NCI-H524 (cell line): ENCODE data around the gene ZNF208.
"Not testable (repeated sequence)": the region's sequence is repeated elsewhere in the genome, so short reads cannot be mapped to it uniquely, and the experiment has no call there.

Source experiments
- DNase-seq, 2 experiments: peaks; one replicate each; lab custom pipeline; 2025; lab: John Stamatoyannopoulos, UW

Gene ZNF208

DNA sequence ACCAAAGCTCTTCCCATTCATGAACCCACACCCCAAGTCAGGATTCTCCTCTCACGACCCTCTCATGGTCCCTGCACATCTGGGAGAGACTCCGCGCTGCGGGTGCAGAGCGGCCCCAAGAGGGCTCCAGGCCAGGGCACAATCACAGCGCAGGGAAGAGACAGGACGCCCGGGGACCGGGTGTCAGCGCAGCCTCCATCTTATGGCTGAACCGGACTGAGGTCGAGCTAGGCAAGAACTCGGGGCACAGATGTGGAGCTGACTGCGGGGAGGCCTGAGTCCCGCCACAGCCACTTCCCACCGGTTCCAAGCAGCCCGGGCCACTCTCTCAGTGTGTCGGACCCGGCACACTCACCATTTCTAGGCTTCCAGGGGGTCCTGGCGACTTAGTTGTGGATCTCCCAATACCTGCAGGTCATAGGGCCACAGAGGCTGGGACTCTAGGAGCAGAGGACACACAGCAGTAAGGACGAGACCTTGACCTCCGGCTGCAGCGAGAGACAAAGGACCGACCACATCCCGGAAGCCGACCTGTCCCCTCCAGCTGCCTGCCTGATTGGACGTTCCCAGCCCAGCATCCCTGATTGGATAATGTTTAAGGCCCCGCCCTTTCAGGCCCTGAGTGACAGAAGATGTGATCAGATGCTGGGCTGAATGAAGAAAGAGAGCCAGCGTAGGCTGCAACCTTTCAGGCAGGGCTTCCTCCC is at the start of gene ZNF208:
ZNF208 (minus strand) TSS at position 507 of the 707 bp plus-strand sequence; CDS start at position 358, 149 bp downstream.
- DNase-seq = not testable (repeated sequence)

DNA sequence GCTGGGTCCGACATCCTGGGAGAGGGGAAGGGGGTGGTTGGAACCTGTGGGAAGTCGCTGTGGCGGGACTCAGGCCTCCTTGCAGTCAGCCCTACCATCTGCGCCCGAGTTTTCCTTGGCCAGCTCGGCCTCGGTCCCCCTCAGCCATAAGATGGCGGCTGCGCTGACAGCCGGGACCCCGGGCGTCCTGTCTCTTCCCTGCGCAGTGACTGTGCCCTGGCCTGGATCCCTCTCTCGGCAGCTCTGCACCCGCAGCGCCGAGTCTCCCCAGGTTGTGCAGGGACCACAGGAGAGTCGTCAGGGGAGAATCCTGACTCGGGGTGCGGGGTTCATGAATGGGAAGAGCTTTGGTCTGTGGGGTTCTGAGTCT is 41.9 kb upstream of the ZNF208 start:
- DNase-seq = no peak

DNA sequence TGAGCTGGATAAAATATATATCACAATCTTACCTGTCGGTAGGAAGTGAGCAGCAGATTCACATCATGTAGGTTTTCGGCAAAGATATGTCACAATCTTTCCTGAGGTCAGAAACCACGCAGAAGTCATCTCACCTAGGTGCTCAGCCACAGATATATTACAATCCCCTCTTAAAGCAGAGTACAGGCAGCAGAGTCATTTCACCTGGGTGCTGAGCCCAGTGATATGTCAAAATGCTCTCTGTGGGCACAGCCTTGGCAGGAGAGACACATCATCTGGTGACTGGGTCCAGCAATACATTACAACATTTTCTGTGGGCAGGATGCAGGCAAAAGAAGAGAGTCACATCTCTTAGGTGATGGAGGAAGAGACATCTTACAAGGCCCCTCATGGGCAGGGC is 30.4 kb upstream of the ZNF208 start:
- DNase-seq = not testable (repeated sequence)

DNA sequence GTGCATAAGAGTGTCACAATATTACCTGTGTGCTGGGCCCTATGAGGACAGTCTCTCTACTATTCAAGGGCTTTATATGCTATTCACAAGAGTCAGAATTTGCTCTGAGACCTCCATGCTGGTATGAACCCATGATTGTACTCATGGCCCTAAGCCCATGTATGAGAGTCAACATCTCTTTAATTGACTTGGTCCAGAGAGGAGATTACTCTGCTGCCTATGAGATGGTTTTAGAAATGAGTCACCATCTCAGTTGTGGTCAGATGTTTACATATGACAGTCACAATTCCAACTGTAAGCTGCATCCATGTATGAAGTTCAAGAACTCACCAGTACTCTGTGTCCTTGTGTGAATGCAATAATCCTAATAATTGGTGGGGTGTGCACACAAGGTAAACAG is 19.9 kb upstream of the ZNF208 start:
- no peak for DNase-seq

DNA sequence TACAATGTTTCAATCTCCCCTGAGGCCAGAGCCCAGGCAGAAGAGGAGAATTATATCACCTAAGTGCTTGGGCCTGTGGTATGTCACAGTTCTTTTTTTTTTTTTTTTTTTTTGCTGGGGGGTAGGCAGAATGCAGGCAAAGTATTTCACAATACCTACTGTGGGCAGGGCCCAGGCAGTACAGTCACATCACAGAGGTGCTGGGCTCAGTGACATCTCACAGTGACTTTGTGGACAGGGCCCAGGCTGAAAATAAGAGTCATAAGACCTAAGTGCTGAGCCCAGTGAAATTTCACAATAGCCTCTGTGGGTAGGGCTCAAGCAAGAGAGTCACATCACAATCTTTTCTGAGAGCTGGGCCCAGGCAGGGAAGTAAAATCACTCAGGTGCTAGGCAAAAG is 15.9 kb upstream of the ZNF208 start:
- no peak for DNase-seq

DNA sequence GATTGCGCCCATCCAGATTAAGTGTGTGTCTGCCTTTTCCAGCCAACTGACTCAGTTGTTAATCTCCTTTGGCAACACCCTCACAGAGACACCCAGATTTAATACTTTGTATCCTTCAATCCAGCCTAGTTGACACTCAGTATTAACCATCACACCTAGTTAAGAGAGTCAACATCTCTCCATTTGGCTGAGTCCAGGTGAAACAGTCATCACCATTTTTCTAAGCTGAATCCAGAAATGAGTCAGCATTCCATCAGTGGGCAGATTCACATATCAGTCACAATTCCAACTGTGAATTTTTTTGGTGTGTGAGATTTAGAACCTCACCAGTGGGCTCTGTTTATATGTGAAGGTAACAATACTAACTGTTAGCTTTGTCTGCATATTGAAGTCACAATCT is 14.8 kb upstream of the ZNF208 start:
- DNase-seq = not testable (repeated sequence)

DNA sequence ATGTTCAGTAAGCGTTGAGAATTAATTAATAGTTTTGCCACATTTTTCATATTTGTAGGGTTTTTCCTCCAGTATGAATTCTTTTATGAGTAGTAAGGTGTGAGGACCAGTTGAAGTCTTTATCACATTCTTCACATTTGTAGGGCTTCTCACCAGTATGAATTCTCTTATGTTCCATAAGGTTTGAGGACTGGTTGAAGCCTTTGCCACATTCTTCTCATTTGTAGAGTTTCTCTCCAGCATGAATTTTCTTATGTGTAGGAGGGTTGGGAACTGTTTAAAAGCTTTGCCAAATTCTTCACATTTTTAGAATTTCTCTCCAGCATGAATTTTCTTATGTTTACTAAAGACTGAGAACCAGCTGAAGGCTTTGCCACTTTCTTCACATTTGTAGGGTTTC is 40.3 kb downstream of the ZNF208 start:
- DNase-seq = no peak

DNA sequence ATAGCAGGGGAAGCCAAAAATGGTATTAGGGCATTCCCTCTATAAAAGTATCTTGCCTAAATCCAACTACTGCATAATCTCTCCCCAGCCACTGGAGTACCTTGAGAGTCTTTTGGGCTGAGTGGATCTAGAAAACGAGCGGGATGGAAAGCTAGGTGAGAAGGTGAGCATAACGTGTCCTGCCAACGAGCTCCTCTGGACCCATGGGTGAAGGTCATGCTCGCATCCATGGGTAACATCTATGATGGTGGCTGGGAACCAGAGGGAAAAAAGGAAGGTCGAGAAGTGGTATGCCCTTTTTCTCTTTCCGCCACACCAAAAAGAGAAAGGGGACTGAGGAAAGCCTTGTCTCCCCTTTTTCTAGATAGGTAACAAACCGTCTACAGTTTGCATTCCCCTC is 63.0 kb downstream of the ZNF208 start:
- no peak for DNase-seq

DNA sequence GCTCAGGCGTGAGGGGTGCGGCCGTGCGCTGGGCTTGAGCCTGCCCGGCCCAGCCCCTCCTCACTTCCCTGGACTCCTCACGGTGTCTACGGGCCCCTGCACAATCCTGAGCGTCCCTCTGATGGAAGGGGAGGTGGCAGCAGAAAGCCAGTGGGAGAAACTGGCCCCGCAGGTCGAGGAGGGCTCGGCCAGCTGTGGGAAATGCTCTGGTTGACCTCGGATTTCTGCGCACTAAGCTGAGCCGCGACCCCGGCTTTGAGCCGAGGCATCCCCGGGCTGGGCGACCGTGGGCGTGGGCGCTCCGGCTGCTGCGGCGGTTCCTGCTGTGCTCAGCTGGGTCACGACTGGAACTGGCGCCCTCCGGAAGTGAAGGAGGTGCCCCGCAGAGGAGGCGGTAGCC is 70.1 kb downstream of the ZNF208 start:
- no peak for DNase-seq

DNA sequence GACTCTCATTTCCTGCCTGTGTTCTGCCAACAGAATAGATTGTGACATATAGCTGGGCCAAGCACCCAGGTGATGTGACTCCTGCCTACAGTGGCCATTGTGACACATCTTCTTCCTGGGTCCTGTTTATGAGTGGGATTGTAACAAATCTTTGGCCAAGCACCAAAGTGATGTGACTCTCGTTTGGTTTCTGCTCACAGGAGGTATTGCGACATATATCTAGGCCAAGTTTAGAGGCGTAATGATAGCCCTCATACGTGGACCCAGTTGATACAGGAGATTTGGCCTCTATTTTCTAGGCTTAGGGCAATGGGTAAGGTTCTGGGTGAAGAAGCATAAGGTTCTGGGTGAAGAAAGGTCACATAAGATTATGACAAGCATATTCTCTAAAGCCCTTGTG is 76.2 kb downstream of the ZNF208 start:
- no peak for DNase-seq

DNA sequence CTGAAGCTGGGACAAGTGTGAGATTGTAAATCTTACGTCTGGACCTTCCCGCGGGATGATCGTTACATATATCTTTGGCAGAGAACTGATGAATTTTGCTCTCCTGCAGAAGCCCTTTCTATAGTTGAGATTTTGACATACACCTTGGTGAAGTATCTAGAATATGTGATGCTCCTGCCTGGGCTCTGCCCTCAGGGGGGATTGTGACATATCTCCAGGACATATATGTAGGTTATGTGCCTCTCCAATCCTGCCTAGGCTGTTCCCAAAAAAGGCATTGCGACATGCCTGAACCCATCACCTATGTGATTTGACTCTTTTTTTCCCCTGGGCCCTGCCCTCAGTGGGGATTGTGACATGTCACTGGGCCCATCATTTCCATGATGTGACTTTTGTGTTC is 76.6 kb downstream of the ZNF208 start:
- DNase-seq = no peak

DNA sequence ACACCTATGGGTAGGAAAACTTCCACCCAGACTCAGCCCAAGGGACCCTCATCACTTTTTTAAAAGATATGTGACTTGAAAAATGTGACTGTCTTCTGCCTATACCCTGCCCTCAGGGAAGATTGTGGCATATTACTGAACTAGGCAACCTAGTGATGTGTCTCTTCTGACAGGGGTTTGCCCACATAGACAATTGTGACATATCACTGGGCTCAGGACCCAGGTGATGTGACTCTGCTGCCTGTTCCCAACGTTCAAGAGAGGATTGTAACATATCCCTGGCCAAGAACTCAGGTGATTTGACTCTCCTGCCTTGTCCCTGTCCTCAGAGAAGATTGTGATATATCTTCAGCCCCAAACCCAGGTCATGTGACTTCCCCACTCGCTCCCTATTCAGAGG is 88.5 kb downstream of the ZNF208 start:
- DNase-seq = no peak

DNA sequence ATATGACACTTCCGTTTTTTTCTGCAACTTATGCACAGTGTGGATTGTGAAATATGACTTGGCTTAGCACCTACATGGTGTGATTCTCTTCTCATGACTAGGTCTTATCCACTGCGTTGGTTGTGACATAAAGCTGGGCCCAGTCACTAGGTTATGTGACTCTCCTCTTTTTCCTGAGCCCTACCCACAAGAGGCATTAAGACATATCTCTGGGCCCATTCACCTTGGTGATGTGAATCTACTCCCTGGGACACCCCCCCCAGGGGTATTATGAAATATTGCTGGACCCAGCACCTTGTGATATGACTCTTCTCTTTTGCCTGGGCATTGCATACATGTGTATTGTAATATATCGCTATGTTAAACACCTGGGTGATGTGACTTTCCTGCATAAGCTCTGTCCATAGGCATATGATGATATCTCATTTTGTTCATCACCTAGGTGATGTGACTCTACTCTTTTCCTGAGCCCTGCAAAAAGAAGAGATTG is 89.0 kb downstream of the ZNF208 start:
- DNase-seq = no peak

DNA sequence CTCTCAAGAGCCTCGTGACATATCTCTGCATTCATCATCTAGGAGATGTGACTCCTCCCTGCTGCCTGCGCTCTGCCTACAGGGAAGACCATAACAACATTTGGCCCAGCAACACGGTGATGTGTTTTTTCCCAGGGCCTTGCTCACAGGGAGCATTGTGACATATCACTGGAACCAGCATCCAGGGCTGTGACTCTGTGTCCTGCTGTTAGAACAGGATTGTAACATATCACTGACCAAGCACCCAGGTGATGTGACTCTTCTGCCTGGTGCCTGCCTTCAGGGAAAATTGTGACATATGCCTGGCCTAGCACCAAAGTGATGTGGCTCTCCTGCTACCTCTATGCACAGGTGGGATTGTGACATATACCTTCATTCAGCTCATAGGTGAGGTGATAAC is 95.3 kb downstream of the ZNF208 start:
- DNase-seq = no peak

DNA sequence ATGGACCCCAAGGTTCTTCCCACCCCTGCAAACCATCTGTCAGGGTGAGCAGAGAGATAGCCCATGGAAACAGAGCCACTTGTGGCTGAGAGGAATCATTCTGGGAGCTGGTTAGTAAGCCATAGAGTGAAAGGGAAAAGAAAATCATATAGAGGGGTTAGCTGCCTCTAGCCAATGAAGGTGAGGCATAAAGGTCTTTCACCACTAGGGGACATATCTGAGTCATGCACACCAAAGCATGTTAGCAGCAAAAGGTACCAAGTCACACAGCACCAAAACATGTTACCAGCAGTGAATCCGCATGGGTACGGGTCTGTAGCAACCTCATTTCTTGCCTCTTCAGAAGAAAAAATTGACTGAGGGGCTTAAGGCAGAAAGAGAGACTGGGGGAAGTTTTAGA is 98.1 kb downstream of the ZNF208 start:
- no peak for DNase-seq

DNA sequence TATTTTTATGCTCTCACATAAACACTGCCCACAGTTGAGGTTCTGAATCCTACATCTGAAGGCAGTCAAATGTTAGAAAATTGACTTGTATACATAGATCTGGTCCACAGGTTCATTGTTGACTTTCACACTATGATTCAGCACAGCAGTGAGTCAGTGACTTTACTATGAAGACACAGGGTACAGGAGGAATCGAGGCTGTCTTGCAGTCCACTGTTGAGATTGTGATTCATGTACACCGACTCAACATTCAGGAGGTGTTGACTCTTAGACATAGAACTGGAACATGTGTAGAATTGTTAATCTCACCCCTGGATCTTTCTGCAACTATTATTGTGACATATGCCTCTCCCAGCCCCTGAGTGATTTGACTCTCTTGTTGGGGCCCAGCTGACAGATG is 100.4 kb downstream of the ZNF208 start:
- no peak for DNase-seq

DNA sequence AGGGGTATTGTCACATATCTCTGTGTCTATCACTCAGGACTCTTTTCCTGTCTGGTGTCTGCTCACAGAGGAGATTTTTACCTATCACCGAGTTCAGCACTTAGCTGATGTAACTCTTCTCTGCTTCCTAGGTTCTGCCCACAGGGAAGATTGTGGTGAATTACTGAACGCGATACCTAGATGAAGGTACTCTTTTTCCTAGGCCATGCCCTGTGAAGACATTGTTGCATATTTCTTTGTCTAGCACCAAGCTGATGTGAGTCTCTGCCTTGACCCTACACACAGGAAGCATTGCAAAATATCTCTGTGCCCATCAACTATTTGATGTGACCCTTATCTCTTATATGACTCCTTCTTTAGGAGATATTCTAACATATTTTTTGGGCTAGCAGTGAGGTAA is 102.7 kb downstream of the ZNF208 start:
- no peak for DNase-seq

DNA sequence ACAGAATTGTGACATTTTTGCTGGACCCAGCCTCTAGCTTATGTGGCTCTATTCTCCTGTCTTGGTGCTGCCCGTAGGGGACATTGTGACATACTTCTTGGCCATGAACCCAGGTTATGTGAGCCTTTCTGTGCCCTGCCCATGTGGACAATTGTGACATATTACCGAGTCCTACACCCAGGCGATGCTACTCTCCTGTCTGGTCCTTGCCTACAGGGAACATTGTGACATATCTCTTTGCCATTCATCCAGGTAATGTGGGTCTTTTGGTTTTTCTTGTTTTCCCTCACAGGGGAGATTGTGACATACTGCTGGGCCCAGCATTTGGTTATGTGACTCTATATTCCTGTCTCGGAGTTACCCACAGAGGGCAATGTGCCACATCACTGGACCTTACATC is 103.2 kb downstream of the ZNF208 start:
- no peak for DNase-seq

DNA sequence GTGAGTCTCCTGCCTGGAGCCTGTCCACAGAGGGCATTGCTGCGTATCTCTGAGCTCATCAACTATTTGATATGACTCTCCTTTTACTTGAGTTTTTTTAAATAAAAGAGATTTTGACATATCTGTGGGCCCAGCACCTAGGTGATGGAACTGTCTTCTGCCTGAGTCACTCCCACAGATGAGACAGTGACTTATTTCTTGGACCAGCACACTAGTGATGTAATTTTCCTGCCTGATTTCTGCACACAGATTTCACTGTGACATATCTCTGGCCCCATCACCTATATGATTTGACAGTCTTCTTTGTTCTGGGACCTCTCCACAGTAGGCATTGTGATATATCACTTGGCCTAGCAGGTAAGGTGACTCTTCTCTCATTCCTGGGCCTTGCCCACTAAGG is 108.2 kb downstream of the ZNF208 start:
- no peak for DNase-seq

DNA sequence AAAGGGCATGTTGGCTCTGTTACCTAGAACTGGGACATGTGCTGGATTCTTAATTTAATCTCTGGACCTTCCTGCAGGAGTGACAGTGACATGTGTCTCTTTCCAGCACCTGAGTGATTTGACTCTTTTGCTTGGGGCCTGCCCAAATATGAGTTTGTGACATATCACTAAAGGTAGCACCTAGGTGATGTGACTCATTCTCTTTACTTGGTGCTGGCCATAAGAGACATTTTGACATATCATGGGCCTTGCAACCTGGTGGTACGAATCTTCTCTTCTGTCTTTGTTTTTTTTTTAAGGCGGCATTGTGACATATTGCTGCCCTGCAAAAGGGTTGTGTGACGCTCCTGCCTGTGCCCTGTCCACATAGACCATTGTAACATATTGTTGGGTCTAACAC is 108.9 kb downstream of the ZNF208 start:
- DNase-seq = no peak

DNA sequence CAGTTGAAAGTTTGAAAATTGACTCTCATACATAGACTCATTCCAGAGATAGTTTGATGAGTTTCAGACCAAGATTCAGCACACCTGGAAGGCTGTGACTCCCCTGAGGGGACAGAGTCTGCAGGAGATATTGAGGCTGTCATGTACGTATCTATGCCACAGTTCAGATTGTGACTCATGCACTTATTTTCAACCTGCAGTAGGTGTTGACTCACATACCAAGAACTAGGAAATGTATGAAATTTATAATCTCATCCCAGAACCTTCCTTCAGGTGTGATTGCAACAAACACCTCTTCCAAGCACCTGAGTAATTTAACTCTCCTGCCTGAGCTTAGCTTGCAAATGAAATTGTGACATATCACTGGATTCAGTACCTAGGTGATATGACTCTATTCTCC is 110.3 kb downstream of the ZNF208 start:
- no peak for DNase-seq

DNA sequence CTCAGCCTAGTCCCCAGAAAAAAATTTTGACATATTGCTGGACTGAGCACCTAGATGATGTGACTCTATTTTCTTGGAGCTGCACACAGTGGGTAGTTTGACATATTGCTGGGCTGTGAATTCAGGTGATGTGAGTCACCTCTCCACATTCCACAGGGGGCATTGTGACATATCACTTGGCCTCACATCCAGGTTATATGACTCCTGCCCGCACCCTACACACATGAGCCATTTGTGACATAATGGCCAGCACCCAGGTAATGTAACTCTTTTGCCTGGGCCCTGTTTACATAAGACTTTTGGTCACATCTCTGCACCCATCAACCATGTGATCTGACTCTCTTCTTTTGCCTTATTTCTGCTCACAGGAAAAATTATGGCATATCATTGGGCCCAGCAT is 119.7 kb downstream of the ZNF208 start:
- DNase-seq = no peak

DNA sequence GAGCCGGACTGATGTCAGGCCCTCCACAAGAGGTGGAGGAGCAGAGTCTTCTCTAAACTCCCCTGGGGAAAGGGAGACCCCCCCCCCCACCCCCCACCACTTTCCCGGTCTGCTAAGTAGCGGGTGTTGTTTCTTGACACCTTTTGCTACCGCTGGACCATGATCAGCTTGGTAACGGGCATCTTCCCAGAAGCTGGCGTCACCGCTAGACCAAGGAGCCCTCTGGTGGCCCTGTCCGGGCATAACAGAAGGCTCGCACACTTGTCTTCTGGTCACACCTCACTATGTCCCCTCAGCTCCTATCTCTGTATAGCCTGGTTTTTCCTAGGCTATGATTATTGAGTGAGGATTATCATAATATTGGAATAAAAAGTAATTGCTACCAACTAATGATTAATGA is 120.7 kb downstream of the ZNF208 start:
- not testable (repeated sequence) for DNase-seq

DNA sequence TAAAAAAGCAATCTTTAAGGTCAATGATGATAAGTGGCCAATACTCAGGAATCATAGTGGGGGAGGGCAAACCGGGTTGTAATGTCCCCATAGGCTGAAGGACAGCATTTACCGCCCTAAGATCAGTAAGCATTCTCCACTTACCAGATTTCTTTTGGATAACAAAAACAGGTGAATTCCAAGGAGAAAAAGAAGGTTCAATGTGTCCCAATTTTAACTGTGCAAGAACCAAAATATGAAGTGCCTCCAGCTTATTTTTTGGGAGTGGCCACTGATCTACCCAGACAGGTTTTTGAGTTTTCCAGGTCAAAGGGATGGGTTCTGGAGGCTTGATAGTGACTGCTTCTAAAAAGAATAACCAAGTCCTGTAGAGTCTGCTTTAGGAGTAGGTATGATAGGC is 125.2 kb downstream of the ZNF208 start:
- DNase-seq = not testable (repeated sequence)
